GM19372 (cell line): ENCODE measurements around the gene ALPK3.

ENCODE experiments used
- ATAC-seq: cut with Tn5 transposase; IDR thresholded peaks from one replicate; pipeline ENCODE4 v1.9.1; 2021; ENCODE audit warnings: mild to moderate bottlenecking, low read depth, moderate library complexity; ENCODE audit not compliant: unreplicated experiment

The ALPK3 gene

GRCh38 chr15:84886984-84887299, 69.8 kb downstream of the ALPK3 start:
- no peak for ATAC-seq

- no peak for ATAC-seq
Observed at GRCh38 chr15:84887938-84888337, 70.8 kb downstream of the ALPK3 start.

- no peak for ATAC-seq
Observed at GRCh38 chr15:84888639-84889038, 71.5 kb downstream of the ALPK3 start.

GRCh38 chr15:84889313-84889990, 72.3 kb downstream of the ALPK3 start:
- ATAC-seq = no peak

- no peak for ATAC-seq
Observed at GRCh38 chr15:84889991-84890669, 73.0 kb downstream of the ALPK3 start.

GRCh38 chr15:84890670-84891162, 73.6 kb downstream of the ALPK3 start:
- no peak for ATAC-seq

- ATAC-seq = no peak
Observed at GRCh38 chr15:84891339-84891738, 74.2 kb downstream of the ALPK3 start.

- no peak for ATAC-seq
Observed at GRCh38 chr15:84892786-84893307, 75.7 kb downstream of the ALPK3 start.

- ATAC-seq = no peak
Observed at GRCh38 chr15:84893607-84894006, 76.5 kb downstream of the ALPK3 start.

- no peak for ATAC-seq
Observed at GRCh38 chr15:84894736-84895425, 77.7 kb downstream of the ALPK3 start.

GRCh38 chr15:84898761-84899160, 81.6 kb downstream of the ALPK3 start:
- no peak for ATAC-seq

- no peak for ATAC-seq
Observed at GRCh38 chr15:84899750-84900149, 82.6 kb downstream of the ALPK3 start.

GRCh38 chr15:84901540-84901939, 84.4 kb downstream of the ALPK3 start:
- ATAC-seq = no peak

GRCh38 chr15:84903751-84904150, 86.6 kb downstream of the ALPK3 start:
- no peak for ATAC-seq

GRCh38 chr15:84904419-84904818, 87.3 kb downstream of the ALPK3 start:
- ATAC-seq = no peak

- no peak for ATAC-seq
Observed at GRCh38 chr15:84905016-84905916, 88.1 kb downstream of the ALPK3 start.

GRCh38 chr15:84907731-84908130, 90.6 kb downstream of the ALPK3 start:
- no peak for ATAC-seq

GRCh38 chr15:84908564-84908963, 91.4 kb downstream of the ALPK3 start:
- no peak for ATAC-seq

GRCh38 chr15:84909029-84909428, 91.9 kb downstream of the ALPK3 start:
- no peak for ATAC-seq

- ATAC-seq = no peak
Observed at GRCh38 chr15:84909782-84910181, 92.6 kb downstream of the ALPK3 start.
